ENCODE measurements around the gene TAS1R3. TPM values are rescaled to one million over a fixed set of nuclear protein-coding genes. Genes with fewer than 3 reads are reported as not detected.

The TAS1R3 gene
- total and polyA plus RNA-seq, 4 donors: 0.13 to 1.3 (median 0.55) TPM

GRCh38 chr1:1313500-1314236, 17.4 kb upstream of the TAS1R3 start:
- H3K9me3 ChIP-seq (ENCODE audit: control insufficient read depth in 4 of 4, insufficient read depth in 3 of 4, low read length in 3 of 4): no peaks in the 10 kb centered on the region
- DNase-seq (no peak), ATAC-seq (ENCODE audit: insufficient read depth, low FRiP score) (no peak)
- H3K9ac ChIP-seq (ENCODE audit: insufficient read depth in 1 of 2, low read length in 2 of 2): no peak overlapping the region
- H3K36me3 ChIP-seq (ENCODE audit: control insufficient read depth in 4 of 4, insufficient read depth in 4 of 4, low read length in 4 of 4): peaks cover 0 to 59% (median 22%) of the 10 kb centered on the region in 4 donors
- no peak overlapping the region for H3K27ac ChIP-seq (ENCODE audit: low read depth in 1 of 2, low read length in 1 of 2)
- WGBS, 2 donors: 90 to 96% methylated on average over 37 of the region's 37 CpGs
- no peak for TF ChIP-seq CTCF (IDR thresholded peaks at IDR 0.05; ENCODE audit: control extremely low read depth, extremely low read depth)
- no peak overlapping the region for H3K4me3 ChIP-seq
- H3K4me1 ChIP-seq (ENCODE audit: control insufficient read depth in 5 of 5, insufficient read depth in 5 of 5, low read length in 5 of 5): peaks cover 0 to 12% (median 0%) of the 10 kb centered on the region in 5 donors
- H3K27me3 ChIP-seq (ENCODE audit: control insufficient read depth in 3 of 3, insufficient read depth in 3 of 3, low read length in 2 of 3): no peaks in the 10 kb centered on the region

GRCh38 chr1:1314237-1314586, 16.9 kb upstream of the TAS1R3 start:
- Histone ChIP-seq H3K9ac (ENCODE audit: insufficient read depth in 1 of 2, low read length in 2 of 2) (no peak overlapping the region), H3K4me3 (no peak overlapping the region), H3K36me3 (ENCODE audit: control insufficient read depth in 4 of 4, insufficient read depth in 4 of 4, low read length in 4 of 4) (peaks cover 0 to 65% (median 22%) of the 10 kb centered on the region in 4 donors), H3K4me1 (ENCODE audit: control insufficient read depth in 5 of 5, insufficient read depth in 5 of 5, low read length in 5 of 5) (peaks cover 0 to 11% (median 0%) of the 10 kb centered on the region in 5 donors), H3K9me3 (ENCODE audit: control insufficient read depth in 4 of 4, insufficient read depth in 3 of 4, low read length in 3 of 4) (no peaks in the 10 kb centered on the region), H3K27ac (ENCODE audit: low read depth in 1 of 2, low read length in 1 of 2) (no peak overlapping the region), H3K27me3 (ENCODE audit: control insufficient read depth in 3 of 3, insufficient read depth in 3 of 3, low read length in 2 of 3) (no peaks in the 10 kb centered on the region)
- DNase-seq (no peak), ATAC-seq (ENCODE audit: insufficient read depth, low FRiP score) (no peak)
- no peak for TF ChIP-seq CTCF (IDR thresholded peaks at IDR 0.05; ENCODE audit: control extremely low read depth, extremely low read depth)
- 97% methylated on average over 15 of the region's 15 CpGs for WGBS, 2 donors

GRCh38 chr1:1314678-1315335, 16.3 kb upstream of the TAS1R3 start:
- ATAC-seq (ENCODE audit: insufficient read depth, low FRiP score) (no peak), DNase-seq (no peak)
- no peak for TF ChIP-seq CTCF (IDR thresholded peaks at IDR 0.05; ENCODE audit: control extremely low read depth, extremely low read depth)
- peaks cover 0 to 5% (median 0%) of the 10 kb centered on the region in 5 donors for H3K4me1 ChIP-seq (ENCODE audit: control insufficient read depth in 5 of 5, insufficient read depth in 5 of 5, low read length in 5 of 5)
- H3K27ac ChIP-seq (ENCODE audit: low read depth in 1 of 2, low read length in 1 of 2): no peak overlapping the region
- H3K27me3 ChIP-seq (ENCODE audit: control insufficient read depth in 3 of 3, insufficient read depth in 3 of 3, low read length in 2 of 3): no peaks in the 10 kb centered on the region
- WGBS, 2 donors: 93 to 94% methylated on average over 23 of the region's 23 CpGs
- peaks cover 0 to 67% (median 23%) of the 10 kb centered on the region in 4 donors for H3K36me3 ChIP-seq (ENCODE audit: control insufficient read depth in 4 of 4, insufficient read depth in 4 of 4, low read length in 4 of 4)
- H3K9ac ChIP-seq (ENCODE audit: insufficient read depth in 1 of 2, low read length in 2 of 2): no peak overlapping the region
- no peak overlapping the region for H3K4me3 ChIP-seq
- no peaks in the 10 kb centered on the region for H3K9me3 ChIP-seq (ENCODE audit: control insufficient read depth in 4 of 4, insufficient read depth in 3 of 4, low read length in 3 of 4)

All from lung (tissue), 12 donors.